Activated CD4-positive, alpha-beta T cell treated with anti-CD3 and anti-CD28 coated beads for 1 hour (primary cell): ENCODE measurements around the gene NPDC1.
"Not testable (repeated sequence)": the region's sequence is repeated elsewhere in the genome, so short reads cannot be mapped to it uniquely, and the experiment has no call there.

Source experiments
- DNase-seq: peaks from one replicate; pipeline ENCODE4 v3.0.0-alpha.2; 2020

Gene NPDC1

GRCh38 chr9:137009217-137009616, 36.8 kb downstream of the NPDC1 start:
- no peak for DNase-seq

- DNase-seq, result no peak
Observed at GRCh38 chr9:137008312-137008711, 37.7 kb downstream of the NPDC1 start.

GRCh38 chr9:137007816-137008270, 38.1 kb downstream of the NPDC1 start:
- no peak for DNase-seq

- no peak for DNase-seq
Observed at GRCh38 chr9:137007108-137007815, 38.7 kb downstream of the NPDC1 start.

GRCh38 chr9:137006116-137007003, 39.6 kb downstream of the NPDC1 start:
- DNase-seq, result no peak

- not testable (repeated sequence) for DNase-seq
Observed at GRCh38 chr9:137004285-137004684, 41.7 kb downstream of the NPDC1 start.

GRCh38 chr9:137002646-137003041, 43.3 kb downstream of the NPDC1 start:
- no peak for DNase-seq

GRCh38 chr9:137001857-137002645, 43.9 kb downstream of the NPDC1 start:
- no peak for DNase-seq

GRCh38 chr9:137000177-137000930, 45.6 kb downstream of the NPDC1 start:
- DNase-seq, result no peak

GRCh38 chr9:136997830-136998234, 48.1 kb downstream of the NPDC1 start:
- DNase-seq, result no peak

- DNase-seq, result no peak
Observed at GRCh38 chr9:136997371-136997770, 48.6 kb downstream of the NPDC1 start.

- DNase-seq, result peak; percentile 24
Observed at GRCh38 chr9:136996361-136997292, 49.4 kb downstream of the NPDC1 start, which contains the start of gene CLIC3. CLIC3 (minus strand) TSS chr9:136996568; CDS start chr9:136996543, 25 bp downstream.

GRCh38 chr9:136995772-136996311, 50.1 kb downstream of the NPDC1 start:
- DNase-seq, result no peak

- no peak for DNase-seq
Observed at GRCh38 chr9:136995362-136995761, 50.6 kb downstream of the NPDC1 start.

- no peak for DNase-seq
Observed at GRCh38 chr9:136994888-136995230, 51.1 kb downstream of the NPDC1 start.

GRCh38 chr9:136994180-136994887, 51.6 kb downstream of the NPDC1 start:
- no peak for DNase-seq

- no peak for DNase-seq
Observed at GRCh38 chr9:136992819-136993369, 53.1 kb downstream of the NPDC1 start.

GRCh38 chr9:136991993-136992818, 53.8 kb downstream of the NPDC1 start, which contains the start of gene PAXX:
PAXX (plus strand) TSS chr9:136992422; CDS start chr9:136992444, 22 bp downstream.
- DNase-seq, result peak; percentile 87
